Osteoblast (primary cell): ENCODE data around the gene PTP4A2. TPM values are rescaled to one million over a fixed set of nuclear protein-coding genes. Genes with fewer than 3 reads are reported as not detected.

ENCODE experiments used
- DNase-seq: peaks from one replicate; pipeline ENCODE4 v3.0.0; 2011; ENCODE audit warnings: low spot score, mixed read lengths; ENCODE audit not compliant: insufficient read length; ENCODE audit errors: missing footprints
- H2AFZ ChIP-seq: 2 replicates; pipeline ENCODE4 v1.6.0; 2011; ENCODE audit warnings: mild to moderate bottlenecking, low read length
- H3K27ac ChIP-seq: 2 replicates; pipeline ENCODE4 v1.5.1; 2011; ENCODE audit warnings: mild to moderate bottlenecking, low read depth, low read length, moderate library complexity
- H3K27me3 ChIP-seq: 2 replicates; pipeline ENCODE4 v1.6.0; 2012; ENCODE audit warnings: mild to moderate bottlenecking, control low read depth, inconsistent platforms, low read length, moderate library complexity; ENCODE audit not compliant: insufficient read depth
- H3K36me3 ChIP-seq: 2 replicates; pipeline ENCODE4 v1.5.1; 2011; ENCODE audit warnings: mild to moderate bottlenecking, low read length, control low read depth, moderate library complexity; ENCODE audit not compliant: insufficient read depth
- H3K4me1 ChIP-seq: 2 replicates; pipeline ENCODE4 v1.5.1; 2011; ENCODE audit warnings: mild to moderate bottlenecking, low read length, control low read depth, moderate library complexity; ENCODE audit not compliant: insufficient read depth
- H3K4me2 ChIP-seq: 2 replicates; pipeline ENCODE4 v1.6.0; 2011; ENCODE audit warnings: mild to moderate bottlenecking, low read length; ENCODE audit not compliant: insufficient read depth
- H3K4me3 ChIP-seq: fragments of 200-600 bp; sonication (generic); 3 replicates; pipeline ENCODE4 v1.5.1; 2012; ENCODE audit warnings: mild to moderate bottlenecking, low read length, inconsistent platforms; ENCODE audit not compliant: insufficient read depth
- H3K79me2 ChIP-seq: 2 replicates; pipeline ENCODE4 v1.6.0; 2012; ENCODE audit warnings: mild to moderate bottlenecking, low read length, control low read depth, inconsistent platforms; ENCODE audit not compliant: insufficient read depth
- H3K9me3 ChIP-seq: 2 replicates; pipeline ENCODE4 v1.5.1; 2011; ENCODE audit warnings: low read depth, low read length, control low read depth
- H4K20me1 ChIP-seq: 2 replicates; pipeline ENCODE4 v1.6.0; 2012; ENCODE audit warnings: mild to moderate bottlenecking, low read length, control low read depth; ENCODE audit not compliant: insufficient read depth
- total RNA-seq: library from RNA; depleted of rRNA; stranded (reverse); fragments of >200 nt; gene quantifications from 2 replicates; pipeline ENCODE4 v1.2.3, GENCODE V29; 2012
- TF ChIP-seq, protein P1 (sequence below): IDR thresholded peaks from 2 replicates; pipeline ENCODE4 v1.5.1; 2011; ENCODE audit warnings: mild to moderate bottlenecking, low read depth, low read length, moderate library complexity; ENCODE audit errors: extremely low read depth

Gene PTP4A2
- total RNA-seq, 1 donor: 539 TPM

DNA sequence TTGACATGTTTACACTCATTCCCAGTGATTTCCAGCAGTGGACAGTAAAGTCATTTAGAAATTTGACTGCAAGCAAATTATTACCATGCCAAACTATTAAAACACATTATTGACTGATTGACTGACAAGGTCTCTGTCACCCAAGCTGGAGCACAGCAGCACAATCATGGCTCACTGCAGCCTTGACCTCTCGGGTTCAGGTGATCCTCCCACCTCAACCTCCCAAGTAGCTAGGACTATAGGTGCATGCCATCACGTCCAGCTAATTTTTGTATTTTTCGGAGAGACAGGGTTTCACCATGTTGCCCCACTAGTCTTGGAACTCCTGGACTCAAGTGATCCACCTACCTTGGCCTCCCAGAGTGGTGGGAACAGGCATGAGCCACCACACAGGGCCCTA lies 24.2 kb downstream of the PTP4A2 start:
- no peaks in the 10 kb centered on the region for H3K27me3 ChIP-seq
- no peaks in the 10 kb centered on the region for H3K4me1 ChIP-seq
- DNase-seq: no peak
- H3K79me2 ChIP-seq: peaks cover 98% of the 10 kb centered on the region
- H3K4me3 ChIP-seq: no peak overlapping the region
- no peaks in the 10 kb centered on the region for H3K9me3 ChIP-seq
- TF ChIP-seq, protein P1, sequence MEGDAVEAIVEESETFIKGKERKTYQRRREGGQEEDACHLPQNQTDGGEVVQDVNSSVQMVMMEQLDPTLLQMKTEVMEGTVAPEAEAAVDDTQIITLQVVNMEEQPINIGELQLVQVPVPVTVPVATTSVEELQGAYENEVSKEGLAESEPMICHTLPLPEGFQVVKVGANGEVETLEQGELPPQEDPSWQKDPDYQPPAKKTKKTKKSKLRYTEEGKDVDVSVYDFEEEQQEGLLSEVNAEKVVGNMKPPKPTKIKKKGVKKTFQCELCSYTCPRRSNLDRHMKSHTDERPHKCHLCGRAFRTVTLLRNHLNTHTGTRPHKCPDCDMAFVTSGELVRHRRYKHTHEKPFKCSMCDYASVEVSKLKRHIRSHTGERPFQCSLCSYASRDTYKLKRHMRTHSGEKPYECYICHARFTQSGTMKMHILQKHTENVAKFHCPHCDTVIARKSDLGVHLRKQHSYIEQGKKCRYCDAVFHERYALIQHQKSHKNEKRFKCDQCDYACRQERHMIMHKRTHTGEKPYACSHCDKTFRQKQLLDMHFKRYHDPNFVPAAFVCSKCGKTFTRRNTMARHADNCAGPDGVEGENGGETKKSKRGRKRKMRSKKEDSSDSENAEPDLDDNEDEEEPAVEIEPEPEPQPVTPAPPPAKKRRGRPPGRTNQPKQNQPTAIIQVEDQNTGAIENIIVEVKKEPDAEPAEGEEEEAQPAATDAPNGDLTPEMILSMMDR: no peak
- H3K36me3 ChIP-seq: peaks cover 86% of the 10 kb centered on the region
- no peak overlapping the region for H3K4me2 ChIP-seq
- peaks cover 62% of the 10 kb centered on the region for H4K20me1 ChIP-seq
- H2AFZ ChIP-seq: no peak overlapping the region
- no peak overlapping the region for H3K27ac ChIP-seq

DNA sequence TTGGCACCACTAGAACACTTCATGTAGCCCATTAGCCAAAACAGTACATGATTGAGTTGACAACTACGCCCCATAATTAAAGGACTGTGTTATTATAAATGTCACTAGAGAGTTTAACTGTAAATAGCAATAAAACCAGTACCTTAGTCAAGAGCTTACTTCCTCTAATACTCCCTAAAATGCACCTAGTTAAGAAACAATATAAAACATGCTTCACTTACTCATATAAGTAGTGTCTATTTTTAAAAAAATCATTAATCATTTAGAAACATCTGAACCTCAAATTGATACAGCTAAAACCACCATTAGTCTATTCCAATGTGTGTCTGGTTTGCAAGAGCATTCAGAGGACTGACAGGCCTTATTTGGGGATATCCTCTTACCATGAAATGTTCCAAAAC lies 25.3 kb downstream of the PTP4A2 start:
- TF ChIP-seq, protein P1: no peak
- Histone ChIP-seq H3K4me2 (no peak overlapping the region), H3K9me3 (no peaks in the 10 kb centered on the region), H3K27ac (no peak overlapping the region), H3K4me3 (no peak overlapping the region), H3K4me1 (no peaks in the 10 kb centered on the region), H3K79me2 (peaks cover 93% of the 10 kb centered on the region), H2AFZ (no peak overlapping the region), H3K27me3 (no peaks in the 10 kb centered on the region), H4K20me1 (peaks cover 55% of the 10 kb centered on the region), H3K36me3 (peaks cover 84% of the 10 kb centered on the region)
- no peak for DNase-seq

DNA sequence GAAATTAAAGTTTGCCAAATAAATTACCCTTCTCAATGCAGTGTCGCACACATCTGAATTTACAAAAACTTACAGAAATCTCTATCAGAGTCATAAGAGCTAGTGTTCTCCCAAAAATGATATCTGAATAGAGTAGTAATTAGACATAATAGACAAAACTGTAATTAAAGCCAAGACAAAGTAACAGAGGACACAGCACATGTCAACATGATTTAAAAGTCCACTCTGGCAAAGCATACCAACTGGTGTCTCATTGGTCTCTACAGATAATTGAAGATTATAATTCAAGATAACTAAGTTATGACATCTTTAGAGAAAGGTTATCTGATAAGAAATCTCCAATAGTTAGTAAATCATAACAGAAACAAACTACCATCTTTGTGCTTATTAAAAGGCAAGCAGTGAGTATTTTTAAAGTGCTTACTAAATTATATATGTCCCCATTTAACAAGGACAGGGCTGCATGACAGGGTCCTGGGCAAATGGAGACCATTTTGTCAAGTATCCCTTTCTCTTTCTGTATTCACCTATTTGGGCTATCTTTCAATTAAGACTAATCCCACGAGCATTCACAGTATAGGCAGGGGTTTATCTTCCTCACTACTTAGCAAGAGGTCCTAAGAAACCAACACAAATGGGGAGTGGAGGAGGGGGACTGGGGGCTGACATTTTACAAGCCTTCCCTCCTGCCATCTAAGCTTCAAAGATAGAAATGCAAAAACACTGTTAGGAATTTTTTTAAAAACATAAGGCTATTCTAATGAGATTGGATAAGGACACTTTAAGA lies 26.0 kb downstream of the PTP4A2 start:
- TF ChIP-seq, protein P1: no peak
- Histone ChIP-seq H3K79me2 (peaks cover 88% of the 10 kb centered on the region), H3K27me3 (no peaks in the 10 kb centered on the region), H3K27ac (no peak overlapping the region), H4K20me1 (peaks cover 55% of the 10 kb centered on the region), H3K4me2 (no peak overlapping the region), H2AFZ (no peak overlapping the region), H3K4me1 (no peaks in the 10 kb centered on the region), H3K9me3 (no peaks in the 10 kb centered on the region), H3K4me3 (no peak overlapping the region), H3K36me3 (peaks cover 87% of the 10 kb centered on the region)
- DNase-seq: no peak

DNA sequence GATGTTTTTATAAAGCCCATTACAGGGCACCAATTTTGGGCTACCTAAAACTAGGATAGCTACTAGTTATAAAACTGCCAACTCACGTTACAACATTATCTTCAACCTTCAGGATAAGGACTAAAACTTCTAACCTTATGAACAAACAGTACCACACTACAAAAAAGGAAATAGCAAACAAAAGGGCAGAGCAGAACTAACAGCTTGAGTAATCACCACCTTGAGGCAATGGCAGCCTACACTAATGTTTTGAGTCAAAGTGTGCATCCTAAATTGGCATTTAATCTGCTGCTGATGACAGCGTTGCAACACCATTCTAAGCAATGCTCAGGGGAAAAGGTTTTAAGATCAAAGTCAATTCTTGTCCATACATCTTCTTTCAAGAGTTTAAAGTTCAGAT lies 27.2 kb downstream of the PTP4A2 start:
- Histone ChIP-seq H3K4me1 (no peaks in the 10 kb centered on the region), H3K36me3 (peaks cover 88% of the 10 kb centered on the region), H3K9me3 (no peaks in the 10 kb centered on the region), H3K27ac (no peak overlapping the region), H3K27me3 (no peaks in the 10 kb centered on the region), H3K4me2 (no peak overlapping the region), H4K20me1 (peaks cover 52% of the 10 kb centered on the region), H3K79me2 (peaks cover 76% of the 10 kb centered on the region), H3K4me3 (no peak overlapping the region), H2AFZ (no peak overlapping the region)
- TF ChIP-seq, protein P1: no peak
- no peak for DNase-seq
